Mesendoderm (in vitro differentiated cells): ENCODE data around the gene PRRC2A.

ENCODE experiments used
- DNase-seq: peaks from one replicate; pipeline ENCODE4 v3.0.0; 2013
- H2AK5ac ChIP-seq: 2 replicates; pipeline ENCODE4 v1.6.1; 2013; ENCODE audit warnings: low read length, inconsistent platforms
- H2BK120ac ChIP-seq: 2 replicates; pipeline ENCODE4 v1.6.1; 2013; ENCODE audit warnings: low read depth, mild to moderate bottlenecking, low read length, moderate library complexity, mixed read lengths
- H2BK15ac ChIP-seq: replicated peaks from 2 replicates; pipeline ENCODE4 v1.6.1; 2013; ENCODE audit warnings: low read depth, mild to moderate bottlenecking, moderate library complexity
- H2BK5ac ChIP-seq: 2 replicates; pipeline ENCODE4 v1.6.1; 2013; ENCODE audit warnings: low read length, inconsistent platforms
- H3K18ac ChIP-seq: 2 replicates; pipeline ENCODE4 v1.6.1; 2013; ENCODE audit warnings: mild to moderate bottlenecking, low read length, mixed read lengths
- H3K23ac ChIP-seq: one replicate; pipeline ENCODE4 v1.6.1; 2013; ENCODE audit warnings: low read length
- H3K27ac ChIP-seq: 2 replicates; pipeline ENCODE4 v1.5.1; 2013; ENCODE audit warnings: low read depth, mild to moderate bottlenecking, inconsistent platforms, low read length, moderate library complexity
- H3K27me3 ChIP-seq: 2 replicates; pipeline ENCODE4 v1.6.1; 2013; ENCODE audit warnings: low read length, control low read depth, mild to moderate bottlenecking, inconsistent platforms; ENCODE audit not compliant: insufficient read depth, poor library complexity
- H3K36me3 ChIP-seq: 2 replicates; pipeline ENCODE4 v1.6.1; 2013; ENCODE audit warnings: low read length, inconsistent platforms; ENCODE audit not compliant: control insufficient read depth, insufficient read depth
- H3K4ac ChIP-seq: one replicate; pipeline ENCODE4 v1.6.1; 2013; ENCODE audit warnings: low read depth, mild to moderate bottlenecking, low read length, moderate library complexity
- H3K4me1 ChIP-seq: 2 replicates; pipeline ENCODE4 v1.6.1; 2013; ENCODE audit warnings: low read depth, low read length, inconsistent platforms; ENCODE audit not compliant: control insufficient read depth
- H3K4me2 ChIP-seq: 2 replicates; pipeline ENCODE4 v1.6.1; 2013; ENCODE audit warnings: low read length
- H3K4me3 ChIP-seq: 2 replicates; pipeline ENCODE4 v1.5.1; 2013; ENCODE audit warnings: mild to moderate bottlenecking, low read length
- H3K56ac ChIP-seq: one replicate; pipeline ENCODE4 v1.6.1; 2013; ENCODE audit warnings: low read length
- H3K79me1 ChIP-seq: 2 replicates; pipeline ENCODE4 v1.6.1; 2013; ENCODE audit warnings: low read length, inconsistent platforms
- H3K79me2 ChIP-seq: 2 replicates; pipeline ENCODE4 v1.6.1; 2013; ENCODE audit warnings: mild to moderate bottlenecking, low read length; ENCODE audit not compliant: control insufficient read depth, insufficient read depth
- H3K9ac ChIP-seq: 2 replicates; pipeline ENCODE4 v1.6.1; 2013; ENCODE audit warnings: low read length, inconsistent platforms
- H4K5ac ChIP-seq: one replicate; pipeline ENCODE4 v1.6.1; 2013; ENCODE audit warnings: low read length
- H4K8ac ChIP-seq: one replicate; pipeline ENCODE4 v1.6.1; 2013; ENCODE audit warnings: low read depth, mild to moderate bottlenecking, control low read depth, low read length, moderate library complexity
- WGBS: extraction: QIAGEN DNeasy Blood & Tissue Kit; methylation state at CpG from one replicate; pipeline ENCODE4 v1.1.7; 2013; ENCODE audit warnings: low lambda C conversion rate, missing lambda C conversion rate; ENCODE audit not compliant: insufficient coverage; ENCODE audit errors: extremely low coverage; 5-methylcytosine and 5-hydroxymethylcytosine counted together

The PRRC2A gene

DNA sequence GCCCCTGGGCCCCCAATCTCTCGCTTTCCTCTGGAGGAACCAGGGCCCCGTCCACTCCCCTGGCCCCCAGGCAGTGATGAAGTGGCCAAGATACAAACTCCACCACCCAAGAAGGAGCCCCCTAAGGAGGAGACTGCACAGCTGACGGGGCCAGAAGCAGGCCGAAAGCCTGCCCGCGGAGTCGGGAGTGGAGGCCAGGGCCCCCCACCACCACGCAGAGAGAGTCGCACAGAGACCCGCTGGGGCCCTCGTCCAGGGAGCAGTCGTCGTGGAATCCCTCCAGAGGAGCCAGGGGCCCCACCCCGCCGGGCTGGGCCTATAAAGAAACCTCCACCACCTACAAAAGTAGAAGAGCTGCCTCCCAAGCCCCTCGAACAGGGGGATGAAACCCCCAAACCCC, 10.7 kb downstream of the PRRC2A start:
- Histone ChIP-seq H3K56ac (no peak overlapping the region), H3K36me3 (peaks cover 59% of the 10 kb centered on the region), H2BK120ac (no peak overlapping the region), H3K18ac (no peak overlapping the region), H3K9ac (no peak overlapping the region), H4K8ac (no peak overlapping the region), H3K4me1 (no peaks in the 10 kb centered on the region), H3K27me3 (no peaks in the 10 kb centered on the region), H2AK5ac (no peak overlapping the region), H3K23ac (no peak overlapping the region), H3K4me2 (no peak overlapping the region), H2BK15ac (no peak overlapping the region), H4K5ac (no peak overlapping the region), H3K27ac (no peak overlapping the region), H2BK5ac (no peak overlapping the region), H3K79me1 (peaks cover 12% of the 10 kb centered on the region), H3K4ac (no peak overlapping the region), H3K4me3 (no peak overlapping the region), H3K79me2 (peaks cover 6% of the 10 kb centered on the region)
- DNase-seq: no peak
- WGBS: no CpG with 5 or more reads among the region's 16 CpGs

DNA sequence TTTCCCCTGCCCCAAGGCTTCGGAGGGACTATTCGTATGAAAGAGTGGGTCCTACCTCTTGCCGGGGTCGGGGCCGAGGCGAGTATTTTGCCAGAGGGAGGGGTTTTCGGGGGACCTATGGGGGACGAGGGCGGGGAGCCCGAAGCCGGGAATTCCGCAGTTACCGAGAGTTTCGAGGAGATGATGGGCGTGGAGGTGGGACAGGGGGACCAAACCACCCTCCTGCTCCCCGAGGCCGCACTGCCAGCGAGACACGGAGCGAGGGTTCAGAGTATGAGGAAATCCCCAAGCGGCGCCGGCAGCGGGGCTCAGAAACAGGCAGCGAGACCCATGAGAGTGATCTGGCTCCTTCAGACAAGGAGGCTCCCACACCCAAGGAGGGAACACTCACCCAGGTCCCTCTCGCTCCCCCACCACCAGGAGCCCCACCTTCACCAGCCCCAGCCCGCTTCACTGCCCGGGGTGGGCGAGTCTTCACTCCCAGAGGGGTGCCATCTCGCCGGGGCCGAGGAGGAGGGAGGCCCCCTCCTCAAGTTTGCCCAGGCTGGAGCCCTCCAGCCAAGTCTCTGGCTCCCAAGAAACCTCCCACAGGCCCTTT, 11.3 kb downstream of the PRRC2A start:
- WGBS: no CpG with 5 or more reads among the region's 32 CpGs
- Histone ChIP-seq H2BK5ac (no peak overlapping the region), H2BK15ac (no peak overlapping the region), H4K5ac (no peak overlapping the region), H3K56ac (no peak overlapping the region), H4K8ac (no peak overlapping the region), H3K79me1 (peaks cover 9% of the 10 kb centered on the region), H3K79me2 (peaks cover 4% of the 10 kb centered on the region), H3K4me1 (no peaks in the 10 kb centered on the region), H3K27ac (no peak overlapping the region), H3K18ac (no peak overlapping the region), H2BK120ac (no peak overlapping the region), H3K4me2 (no peak overlapping the region), H2AK5ac (no peak overlapping the region), H3K4me3 (no peak overlapping the region), H3K4ac (no peak overlapping the region), H3K23ac (no peak overlapping the region), H3K9ac (no peak overlapping the region), H3K36me3 (peaks cover 62% of the 10 kb centered on the region), H3K27me3 (no peaks in the 10 kb centered on the region)
- no peak for DNase-seq

- Histone ChIP-seq H3K4me2 (no peak overlapping the region), H3K27me3 (no peaks in the 10 kb centered on the region), H2AK5ac (no peak overlapping the region), H3K79me2 (peaks cover 4% of the 10 kb centered on the region), H3K4me3 (no peak overlapping the region), H3K56ac (no peak overlapping the region), H3K4me1 (no peaks in the 10 kb centered on the region), H3K36me3 (peaks cover 67% of the 10 kb centered on the region), H3K18ac (no peak overlapping the region), H3K27ac (no peak overlapping the region), H3K23ac (no peak overlapping the region), H3K9ac (no peak overlapping the region), H2BK120ac (no peak overlapping the region), H4K8ac (no peak overlapping the region), H3K79me1 (peaks cover 9% of the 10 kb centered on the region), H2BK15ac (no peak overlapping the region), H2BK5ac (no peak overlapping the region), H4K5ac (no peak overlapping the region), H3K4ac (no peak overlapping the region)
- no CpG with 5 or more reads among the region's 26 CpGs for WGBS
- DNase-seq: no peak
Observed at GRCh38 chr6:31632279-31632946, 11.9 kb downstream of the PRRC2A start.

GRCh38 chr6:31633447-31633846, 12.9 kb downstream of the PRRC2A start:
- no peak overlapping the region for H3K27ac ChIP-seq
- no peak for DNase-seq
- WGBS: no CpG with 5 or more reads among the region's 7 CpGs

DNA sequence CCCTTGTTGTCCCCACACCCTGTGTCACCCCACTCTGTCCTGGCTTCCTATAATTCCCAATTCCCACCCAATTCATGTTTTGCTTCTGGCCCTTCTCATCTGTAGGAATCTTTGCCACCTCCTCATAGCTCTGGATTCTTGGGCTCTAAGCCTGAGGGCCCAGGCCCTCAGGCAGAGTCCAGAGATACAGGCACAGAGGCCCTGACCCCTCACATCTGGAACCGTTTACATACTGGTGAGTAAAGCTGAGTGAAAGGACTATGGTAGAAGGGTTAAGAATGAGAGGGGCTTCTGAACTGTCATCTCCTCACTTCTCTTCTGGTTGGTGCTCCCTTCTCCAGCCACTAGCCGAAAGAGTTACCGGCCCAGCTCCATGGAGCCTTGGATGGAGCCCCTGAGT, 13.6 kb downstream of the PRRC2A start:
- Histone ChIP-seq H3K27ac (no peak overlapping the region), H3K79me1 (peaks cover 7% of the 10 kb centered on the region), H3K23ac (no peak overlapping the region), H2AK5ac (no peak overlapping the region), H3K18ac (no peak overlapping the region), H3K36me3 (peaks cover 59% of the 10 kb centered on the region), H3K4me3 (no peak overlapping the region), H2BK15ac (no peak overlapping the region), H3K56ac (no peak overlapping the region), H3K79me2 (peaks cover 2% of the 10 kb centered on the region), H3K4me2 (no peak overlapping the region), H3K27me3 (no peaks in the 10 kb centered on the region), H2BK120ac (no peak overlapping the region), H3K9ac (no peak overlapping the region), H3K4me1 (no peaks in the 10 kb centered on the region), H4K8ac (no peak overlapping the region), H3K4ac (no peak overlapping the region), H2BK5ac (no peak overlapping the region), H4K5ac (no peak overlapping the region)
- no CpG with 5 or more reads among the region's 3 CpGs for WGBS
- no peak for DNase-seq

More at GRCh38 chr6:31633447-31633846, 12.9 kb downstream of the PRRC2A start:
- Histone ChIP-seq H3K4me1 (no peaks in the 10 kb centered on the region), H3K4ac (no peak overlapping the region), H2BK120ac (no peak overlapping the region), H3K4me2 (no peak overlapping the region), H2BK15ac (no peak overlapping the region), H2AK5ac (no peak overlapping the region), H3K79me1 (peaks cover 7% of the 10 kb centered on the region), H3K23ac (no peak overlapping the region), H3K4me3 (no peak overlapping the region), H3K79me2 (peaks cover 2% of the 10 kb centered on the region), H2BK5ac (no peak overlapping the region), H3K9ac (no peak overlapping the region), H3K18ac (no peak overlapping the region), H3K27me3 (no peaks in the 10 kb centered on the region), H3K36me3 (peaks cover 63% of the 10 kb centered on the region), H4K8ac (no peak overlapping the region), H3K56ac (no peak overlapping the region), H4K5ac (no peak overlapping the region)
